HG03097 (cell line): ENCODE measurements around the gene RYR2.
"Not testable (repeated sequence)": the region's sequence is repeated elsewhere in the genome, so short reads cannot be mapped to it uniquely, and the experiment has no call there.

Source experiments
- ATAC-seq: cut with Tn5 transposase; IDR thresholded peaks from one replicate; pipeline ENCODE4 v1.9.1; 2021; ENCODE audit not compliant: unreplicated experiment, low FRiP score

Gene RYR2

GRCh38 chr1:237811633-237812032 lies 769.6 kb downstream of the RYR2 start:
- no peak for ATAC-seq

GRCh38 chr1:237812061-237812460 lies 770.1 kb downstream of the RYR2 start:
- no peak for ATAC-seq

DNA sequence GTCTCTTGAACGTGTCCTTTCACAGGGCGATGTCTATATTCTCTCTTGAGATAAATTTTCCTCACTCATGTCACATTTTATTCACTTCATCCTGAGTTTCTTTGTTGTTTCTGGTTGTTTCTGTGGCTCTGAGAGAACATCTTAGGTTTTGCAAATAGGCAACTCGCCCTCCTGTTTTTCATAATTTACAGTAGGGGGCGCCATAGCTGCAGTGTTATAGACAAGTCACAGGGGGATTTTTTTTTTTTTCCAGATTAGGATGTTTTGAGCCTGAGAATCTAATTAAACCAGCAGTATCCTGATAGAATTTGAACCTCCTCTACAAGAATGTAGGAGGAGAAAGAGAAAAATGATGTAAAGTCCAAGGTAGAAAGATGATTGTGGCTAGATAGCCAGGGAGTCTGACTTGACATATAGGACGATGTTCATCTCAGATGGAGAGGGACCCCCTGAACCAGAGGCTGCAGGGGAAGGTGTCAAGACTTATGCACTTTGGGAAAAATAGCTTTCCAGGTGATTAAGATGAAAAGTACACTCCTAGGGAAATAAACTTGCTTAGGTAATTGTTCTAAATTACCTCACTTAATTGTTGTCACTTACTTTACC lies 772.4 kb downstream of the RYR2 start:
- no peak for ATAC-seq

DNA sequence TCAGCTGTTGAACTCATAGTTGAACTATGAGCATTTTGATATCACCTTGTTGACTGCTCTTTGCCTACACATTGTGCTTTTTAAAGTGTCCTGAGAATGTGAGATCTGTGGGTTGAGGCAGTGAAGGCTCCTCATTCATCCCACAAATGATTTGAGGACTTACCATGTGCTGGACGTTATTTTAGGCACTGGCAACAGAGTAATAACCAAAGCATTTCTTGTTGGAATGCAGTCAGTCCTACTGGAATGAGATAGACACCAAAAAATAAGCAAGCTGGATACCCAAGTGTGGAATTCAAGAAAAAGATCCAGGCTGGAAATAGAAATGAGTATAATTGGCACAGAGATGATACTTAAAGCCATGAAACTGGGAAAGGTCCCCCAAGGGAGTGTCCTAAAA lies 775.3 kb downstream of the RYR2 start:
- ATAC-seq = no peak

- ATAC-seq = not testable (repeated sequence)
These were observed 778.6 kb downstream of the RYR2 start for GRCh38 chr1:237820634-237821033.

DNA sequence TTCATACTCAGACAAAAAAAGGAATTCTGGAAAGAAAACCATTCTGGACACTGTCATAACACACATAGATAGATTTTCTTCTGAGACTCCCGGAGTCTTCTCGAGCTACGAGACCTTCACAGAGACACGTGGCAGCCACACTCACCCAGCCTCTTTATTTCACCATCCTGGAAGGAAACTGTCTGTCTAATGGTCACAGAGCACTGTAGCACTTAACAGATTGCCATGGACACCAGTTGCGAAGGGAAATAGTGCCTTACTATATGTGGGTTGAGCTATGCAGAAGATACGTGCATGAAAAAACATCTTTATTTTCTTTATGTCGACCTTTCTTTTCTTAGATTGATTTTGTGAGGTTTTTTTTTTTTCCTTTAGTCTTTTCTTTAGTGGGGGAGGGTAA lies 790.9 kb downstream of the RYR2 start:
- ATAC-seq = no peak

- ATAC-seq = no peak
These were observed 792.1 kb downstream of the RYR2 start for GRCh38 chr1:237834048-237834447.

GRCh38 chr1:237834461-237834860 lies 792.5 kb downstream of the RYR2 start:
- no peak for ATAC-seq

- ATAC-seq = no peak
These were observed 796.3 kb downstream of the RYR2 start for GRCh38 chr1:237838320-237838719.

DNA sequence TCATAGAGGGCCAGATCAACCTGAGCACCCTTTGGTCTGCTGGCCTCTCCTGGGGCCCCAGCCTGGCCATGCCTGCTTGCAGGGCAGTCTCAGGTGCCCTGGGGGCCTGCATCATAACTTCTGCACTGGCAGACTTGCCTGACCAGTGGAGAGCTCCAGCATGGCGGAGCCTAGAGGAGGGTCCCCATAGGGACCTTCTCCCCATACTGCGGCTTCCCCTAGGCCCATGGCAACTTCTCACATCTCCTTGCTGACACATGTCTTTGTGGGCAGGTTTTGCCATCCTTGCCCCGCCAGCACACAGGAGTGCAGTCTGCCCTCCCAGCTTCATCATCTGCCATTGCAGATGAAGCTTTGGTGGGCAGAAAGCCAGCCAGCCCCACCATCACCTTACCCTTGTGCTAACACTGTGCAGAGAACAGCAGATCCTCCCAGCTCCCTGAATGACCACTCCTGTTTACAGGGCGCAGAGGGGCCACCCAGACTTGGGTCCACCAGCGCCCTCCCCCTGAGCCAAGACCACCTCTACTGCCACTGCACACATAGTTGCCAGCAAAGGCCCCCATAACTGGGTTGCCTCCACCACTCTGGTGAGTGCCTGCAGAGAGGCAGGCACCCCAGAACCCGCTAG lies 797.0 kb downstream of the RYR2 start:
- ATAC-seq = no peak

DNA sequence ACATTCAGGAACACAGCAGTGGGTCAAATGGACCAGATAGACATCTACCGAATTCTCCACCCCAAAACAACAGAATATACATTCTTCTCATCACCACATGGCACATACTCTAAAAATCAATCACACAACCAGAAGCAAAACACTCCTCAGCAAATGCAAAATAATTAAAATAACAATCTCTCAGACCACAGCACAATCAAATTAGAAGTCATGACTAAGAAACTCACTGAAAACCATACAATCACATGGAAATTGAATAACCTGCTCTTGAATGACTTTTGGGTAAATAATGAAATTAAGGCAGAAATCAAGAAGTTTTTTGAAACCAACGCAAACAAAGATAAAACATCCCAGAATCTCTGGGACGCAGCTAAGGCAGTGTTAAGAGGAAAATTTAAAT lies 799.5 kb downstream of the RYR2 start:
- no peak for ATAC-seq

DNA sequence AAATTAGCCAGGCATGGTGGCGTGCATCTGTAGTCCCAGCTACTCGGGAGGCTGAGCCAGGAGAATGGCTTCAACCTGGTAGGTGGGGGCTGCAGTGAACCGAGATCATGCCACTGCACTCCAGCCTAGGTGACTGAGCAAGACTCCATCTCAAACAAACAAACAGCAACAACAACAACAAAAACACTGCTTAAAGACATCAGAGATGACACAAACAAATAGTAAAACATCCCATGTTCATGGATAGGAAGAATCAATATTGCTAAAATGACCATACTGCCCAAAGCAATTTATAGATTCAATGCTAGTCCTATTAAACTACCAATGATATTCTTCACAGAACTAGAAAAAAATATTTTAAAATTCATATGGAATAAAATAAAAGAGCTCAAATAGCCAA lies 801.5 kb downstream of the RYR2 start:
- ATAC-seq = not testable (repeated sequence)

- no peak for ATAC-seq
These were observed 809.3 kb downstream of the RYR2 start for GRCh38 chr1:237851210-237851845.

DNA sequence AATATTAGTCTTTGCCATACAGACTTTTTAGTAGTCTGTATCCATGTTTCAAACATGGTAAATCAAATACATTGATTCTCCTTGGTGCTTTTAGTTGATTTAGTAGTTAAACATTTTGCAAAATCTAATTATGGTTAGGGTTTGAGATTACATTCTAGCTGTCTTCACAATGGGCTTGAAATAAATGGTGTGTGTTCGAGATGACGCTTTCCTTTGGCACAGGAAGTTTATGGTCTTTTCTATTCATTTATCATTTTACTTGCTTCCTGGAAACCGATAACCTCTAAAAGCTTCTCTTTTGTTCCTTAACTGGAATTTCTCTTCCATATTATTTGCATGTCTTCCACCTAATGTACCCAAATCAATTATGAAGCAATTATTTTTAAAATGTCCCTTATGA lies 810.4 kb downstream of the RYR2 start:
- ATAC-seq = no peak

GRCh38 chr1:237857455-237857854 lies 815.5 kb downstream of the RYR2 start:
- ATAC-seq = no peak

DNA sequence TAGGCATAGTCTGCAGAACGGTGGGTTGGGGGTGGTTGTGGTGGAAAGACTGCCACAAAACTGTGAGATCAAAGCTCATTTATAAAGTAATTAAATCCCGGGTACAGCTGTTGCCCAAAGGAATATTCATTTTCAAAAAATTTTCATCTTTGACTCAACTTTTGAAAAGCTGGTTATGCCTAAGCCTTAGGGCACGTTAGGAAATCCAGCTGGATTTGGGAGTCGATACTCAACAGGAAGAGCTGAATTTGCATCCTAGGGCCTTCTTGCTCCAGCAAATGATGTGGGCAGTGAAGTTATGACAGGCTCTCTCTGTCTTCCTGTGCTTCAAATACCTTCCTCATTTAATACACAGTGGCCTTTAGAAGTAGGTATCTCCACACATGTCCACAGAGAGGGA lies 817.0 kb downstream of the RYR2 start:
- ATAC-seq = no peak

DNA sequence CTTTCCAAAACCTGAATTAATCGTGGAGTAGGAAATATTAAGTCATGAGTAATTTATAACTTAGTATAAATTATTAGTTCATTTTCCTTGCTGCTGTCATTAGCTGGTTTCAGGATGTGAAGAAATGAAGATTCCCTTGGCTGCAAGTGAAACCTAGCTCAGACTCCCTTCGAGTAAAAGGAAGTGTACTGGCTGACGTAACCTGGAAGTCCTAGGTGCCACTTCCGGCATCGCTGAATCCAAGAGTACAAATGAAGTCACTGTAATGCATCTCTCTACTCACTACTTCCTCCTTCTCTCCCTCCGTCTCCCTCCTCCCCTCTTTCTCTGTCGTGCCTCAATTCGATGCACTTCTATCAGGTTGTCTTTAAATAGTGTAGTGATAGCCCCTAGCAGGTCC lies 820.0 kb downstream of the RYR2 start:
- ATAC-seq = no peak

DNA sequence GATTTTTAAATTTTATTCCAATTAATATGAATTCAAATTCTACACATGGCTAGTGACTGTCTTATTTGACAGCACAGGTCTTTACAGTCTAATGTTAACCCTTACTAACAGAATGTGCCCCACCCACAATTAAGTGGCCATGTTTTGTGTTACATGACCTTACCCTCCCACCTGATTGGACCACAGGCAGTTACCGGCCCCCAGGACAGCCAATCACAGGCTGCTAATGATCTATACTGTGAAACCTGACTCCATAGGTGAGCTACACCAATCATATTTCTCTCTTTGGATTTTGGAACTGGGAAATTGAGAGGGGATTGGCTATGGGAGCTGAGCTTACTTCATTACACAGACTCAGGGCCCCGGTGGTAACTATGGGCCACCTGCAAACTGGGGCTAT lies 821.2 kb downstream of the RYR2 start:
- no peak for ATAC-seq

GRCh38 chr1:237864338-237865244 lies 822.6 kb downstream of the RYR2 start:
- peak; percentile 78 for ATAC-seq

GRCh38 chr1:237867380-237867888 lies 825.5 kb downstream of the RYR2 start:
- ATAC-seq = no peak
